A375 (cell line): ENCODE results near the gene BNIP1. TPM values are rescaled to one million over a fixed set of nuclear protein-coding genes. Genes with fewer than 3 reads are reported as not detected.

Source experiments
- total RNA-seq: library from RNA; depleted of rRNA; stranded (reverse); fragments of >200 nt; shearing (Covaris generic); gene quantifications from 2 replicates; pipeline ENCODE4 v1.2.3, GENCODE V29; 2014; rRNA removed

BNIP1 gene, protein sequence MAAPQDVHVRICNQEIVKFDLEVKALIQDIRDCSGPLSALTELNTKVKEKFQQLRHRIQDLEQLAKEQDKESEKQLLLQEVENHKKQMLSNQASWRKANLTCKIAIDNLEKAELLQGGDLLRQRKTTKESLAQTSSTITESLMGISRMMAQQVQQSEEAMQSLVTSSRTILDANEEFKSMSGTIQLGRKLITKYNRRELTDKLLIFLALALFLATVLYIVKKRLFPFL
- total RNA-seq: 27.1 and 28.2 TPM in 2 replicates

DNA sequence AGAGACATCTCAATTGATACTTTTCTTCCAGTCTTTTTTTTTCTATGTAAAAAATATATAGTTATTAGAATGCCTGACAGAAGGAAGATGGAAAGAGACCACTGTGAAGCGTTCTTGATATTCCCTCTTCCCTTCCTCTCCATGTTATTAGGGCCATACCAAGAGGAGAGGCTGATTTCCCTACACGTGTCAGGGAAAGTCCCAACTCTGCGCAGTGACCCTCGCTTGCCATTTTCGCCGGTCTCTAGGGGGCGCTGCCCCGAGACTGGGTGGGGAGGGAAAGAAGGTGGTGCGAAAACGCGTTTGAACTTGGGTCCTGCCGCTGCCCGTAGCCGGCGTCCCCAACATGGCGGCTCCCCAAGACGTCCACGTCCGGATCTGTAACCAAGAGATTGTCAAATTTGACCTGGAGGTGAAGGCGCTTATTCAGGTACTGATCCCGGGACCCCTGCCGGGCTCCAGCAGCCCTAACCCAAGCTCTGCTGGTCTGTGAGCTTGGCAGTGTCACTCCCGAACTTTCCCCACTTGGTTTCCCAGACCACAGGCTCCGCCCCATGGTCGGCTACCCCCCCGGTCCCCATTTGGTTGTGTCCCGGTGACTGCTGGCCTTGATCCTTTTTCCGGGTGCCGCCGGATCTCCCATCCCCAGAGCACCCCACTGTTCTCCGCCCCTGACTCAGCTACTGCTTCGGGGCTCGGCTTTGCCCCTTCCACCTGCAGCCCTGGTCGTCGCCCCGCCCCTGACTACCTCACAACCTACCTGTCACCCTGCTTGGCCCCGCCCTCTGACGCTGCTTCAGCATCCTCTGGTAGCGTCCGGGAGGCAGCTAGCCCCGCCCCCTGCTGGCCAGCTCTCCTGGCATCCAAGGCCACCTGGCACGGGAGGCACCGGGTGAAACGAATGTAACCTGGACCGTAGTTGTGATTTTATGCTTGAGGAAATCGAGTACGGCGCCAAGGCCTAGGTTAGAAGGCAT lies at the start of gene BNIP1:
Gene BNIP1, plus strand, starts transcription at position 332 of the 977 bp plus-strand sequence. Its CDS starts 15 bp downstream, at position 347.

Other genes with a start within 250 kb of the BNIP1 start
- gene RPL26L1, start 185.1 kb upstream of the BNIP1 start, total RNA-seq: 77.0 and 97.5 TPM in 2 replicates
- gene ATP6V0E1, start 160.8 kb upstream of the BNIP1 start, total RNA-seq: 44.1 and 56.8 TPM in 2 replicates
- 8.5 and 10.6 TPM in 2 replicates for gene CREBRF, start 88.2 kb upstream of the BNIP1 start, total RNA-seq
- 35.8 and 50.6 TPM in 2 replicates for gene NKX2-5, start 90.7 kb downstream of the BNIP1 start, total RNA-seq
- 31.2 and 46.0 TPM in 2 replicates for gene STC2, start 183.9 kb downstream of the BNIP1 start, total RNA-seq